Keratinocyte (primary cell): ENCODE data around the gene STARD3.

ENCODE experiments used
- CTCF ChIP-seq, 3 experiments: IDR thresholded peaks in 1 of 3; conservative IDR thresholded peaks in 1 of 3; optimal IDR thresholded peaks in 1 of 3; 2 replicates in 2 of 3; 3 replicates in 1 of 3; pipeline versions ENCODE3 to v1.5.1; 2011; ENCODE audit warnings: low read length in 3 of 3, mild to moderate bottlenecking in 3 of 3, moderate library complexity in 2 of 3, control low read depth in 1 of 3, inconsistent platforms in 1 of 3; ENCODE audit not compliant: insufficient read depth in 2 of 3; ENCODE audit errors: extremely low read depth in 1 of 3
- EZH2 ChIP-seq: IDR thresholded peaks from one replicate; pipeline ENCODE4 v1.6.1; 2012; ENCODE audit warnings: inconsistent platforms, mild to moderate bottlenecking, low read length, moderate library complexity

- TF ChIP-seq CTCF (optimal IDR thresholded peaks at IDR 0.05 in 1 of 3, IDR thresholded peaks at IDR 0.05 in 1 of 3, conservative IDR thresholded peaks at IDR 0.05 in 1 of 3; ENCODE audit: extremely low read depth in 1 of 3, insufficient read depth in 2 of 3, low read length in 3 of 3) = no peak
- TF ChIP-seq EZH2 = no peak
Observed at GRCh38 chr17:39619786-39620101, 17.2 kb upstream of the STARD3 start.
